Common myeloid progenitor, CD34-positive (primary cell): ENCODE results near the gene TRIM29. TPM values are rescaled to one million over a fixed set of nuclear protein-coding genes. Genes with fewer than 3 reads are reported as not detected.

Source experiments
- CTCF ChIA-PET: fragments of 350-600 bp; sonication (Branson Sonifier 250); formaldehyde crosslinking; loops from one replicate; lab custom pipeline; 2021; ENCODE audit warnings: antibody characterized with exemption; lab: Charles Lee
- POLR2A ChIA-PET: fragments of 350-600 bp; sonication (Branson Sonifier 250); formaldehyde crosslinking; loops from one replicate; lab custom pipeline; 2021; ENCODE audit warnings: antibody characterized with exemption; lab: Charles Lee
- DNase-seq, 3 donors: peaks; one replicate each; pipeline versions ENCODE4 v3.0.0 to v3.0.0-alpha.2; 2013
- H3K27ac ChIP-seq, 2 experiments: 1 replicate in 1 of 2; 2 replicates in 1 of 2; pipeline ENCODE4 v1.7.0; 2013; ENCODE audit warnings: inconsistent platforms in 2 of 2, low read length in 2 of 2, mild to moderate bottlenecking in 2 of 2, low read depth in 1 of 2, moderate library complexity in 1 of 2; ENCODE audit not compliant: severe bottlenecking in 2 of 2, insufficient read depth in 1 of 2, poor library complexity in 1 of 2
- H3K27me3 ChIP-seq, 5 experiments: replicated peaks in 2 of 5; 1 replicate in 3 of 5; 2 replicates in 2 of 5; pipeline versions ENCODE4 v1.6.1 to v1.7.0; 2013; ENCODE audit warnings: low read length in 4 of 5, mild to moderate bottlenecking in 2 of 5, moderate library complexity in 2 of 5, inconsistent platforms in 1 of 5; ENCODE audit not compliant: insufficient read depth in 5 of 5, control insufficient read depth in 4 of 5
- H3K36me3 ChIP-seq, 4 experiments: 1 replicate in 2 of 4; 2 replicates in 2 of 4; pipeline versions ENCODE4 v1.6.1 to v1.7.0; 2013; ENCODE audit warnings: low read length in 3 of 4, control low read depth in 1 of 4, mild to moderate bottlenecking in 1 of 4; ENCODE audit not compliant: control insufficient read depth in 4 of 4, insufficient read depth in 4 of 4
- H3K4me1 ChIP-seq, 4 experiments: 1 replicate in 3 of 4; 2 replicates in 1 of 4; pipeline versions ENCODE4 v1.6.1 to v1.7.1; 2013; ENCODE audit warnings: low read length in 3 of 4, mild to moderate bottlenecking in 3 of 4, control low read depth in 1 of 4, inconsistent platforms in 1 of 4, moderate library complexity in 1 of 4; ENCODE audit not compliant: control insufficient read depth in 4 of 4, insufficient read depth in 4 of 4; ENCODE audit errors: control extremely low read depth in 1 of 4
- H3K4me3 ChIP-seq, 7 experiments: 1 replicate in 4 of 7; 2 replicates in 3 of 7; pipeline versions ENCODE4 v1.5.1 to v1.7.0; 2013; ENCODE audit warnings: mild to moderate bottlenecking in 7 of 7, low read length in 6 of 7, moderate library complexity in 6 of 7, inconsistent platforms in 2 of 7, low read depth in 2 of 7, control low read depth in 1 of 7; ENCODE audit not compliant: insufficient read depth in 4 of 7, control insufficient read depth in 1 of 7; ENCODE audit errors: extremely low read depth in 1 of 7
- H3K9me3 ChIP-seq, 5 experiments: 1 replicate in 4 of 5; 2 replicates in 1 of 5; pipeline versions ENCODE4 v1.6.1 to v1.7.1; 2013; ENCODE audit warnings: low read length in 4 of 5, mild to moderate bottlenecking in 2 of 5, inconsistent platforms in 1 of 5, low read depth in 1 of 5, moderate library complexity in 1 of 5; ENCODE audit not compliant: control insufficient read depth in 4 of 5, insufficient read depth in 2 of 5; ENCODE audit errors: control extremely low read depth in 1 of 5
- WGBS: methylation state at CpG from one replicate; pipeline ENCODE4 v1.1.5; 2013; ENCODE audit not compliant: insufficient coverage; 5-methylcytosine and 5-hydroxymethylcytosine counted together
- polyA plus RNA-seq: library from polyadenylated mRNA; unstranded; fragments of 120-200 nt; gene quantifications from one replicate; pipeline ENCODE4 v1.2.1, GENCODE V29; 2013

Gene TRIM29, protein sequence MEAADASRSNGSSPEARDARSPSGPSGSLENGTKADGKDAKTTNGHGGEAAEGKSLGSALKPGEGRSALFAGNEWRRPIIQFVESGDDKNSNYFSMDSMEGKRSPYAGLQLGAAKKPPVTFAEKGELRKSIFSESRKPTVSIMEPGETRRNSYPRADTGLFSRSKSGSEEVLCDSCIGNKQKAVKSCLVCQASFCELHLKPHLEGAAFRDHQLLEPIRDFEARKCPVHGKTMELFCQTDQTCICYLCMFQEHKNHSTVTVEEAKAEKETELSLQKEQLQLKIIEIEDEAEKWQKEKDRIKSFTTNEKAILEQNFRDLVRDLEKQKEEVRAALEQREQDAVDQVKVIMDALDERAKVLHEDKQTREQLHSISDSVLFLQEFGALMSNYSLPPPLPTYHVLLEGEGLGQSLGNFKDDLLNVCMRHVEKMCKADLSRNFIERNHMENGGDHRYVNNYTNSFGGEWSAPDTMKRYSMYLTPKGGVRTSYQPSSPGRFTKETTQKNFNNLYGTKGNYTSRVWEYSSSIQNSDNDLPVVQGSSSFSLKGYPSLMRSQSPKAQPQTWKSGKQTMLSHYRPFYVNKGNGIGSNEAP
- polyA plus RNA-seq: 0.15 TPM

GRCh38 chr11:120137611-120138521, at the start of gene TRIM29:
TRIM29 (minus strand) TSS chr11:120138113; CDS start chr11:120138031, 82 bp downstream.
- Histone ChIP-seq H3K27ac (no peak within 1 kb of the TSS), H3K9me3 (no peaks in the 10 kb centered on the region), H3K27me3 (peaks cover 0 to 10% (median 4%) of the 10 kb centered on the region in 5 experiments), H3K36me3 (no peaks in the 10 kb centered on the region), H3K4me1 (no peaks in the 10 kb centered on the region), H3K4me3 (no peak within 1 kb of the TSS)
- ChIA-PET POLR2A (no interaction called here), CTCF (no interaction called here)
- no peak for DNase-seq
- WGBS: 89% methylated on average over 27 of the region's 41 CpGs

DNA sequence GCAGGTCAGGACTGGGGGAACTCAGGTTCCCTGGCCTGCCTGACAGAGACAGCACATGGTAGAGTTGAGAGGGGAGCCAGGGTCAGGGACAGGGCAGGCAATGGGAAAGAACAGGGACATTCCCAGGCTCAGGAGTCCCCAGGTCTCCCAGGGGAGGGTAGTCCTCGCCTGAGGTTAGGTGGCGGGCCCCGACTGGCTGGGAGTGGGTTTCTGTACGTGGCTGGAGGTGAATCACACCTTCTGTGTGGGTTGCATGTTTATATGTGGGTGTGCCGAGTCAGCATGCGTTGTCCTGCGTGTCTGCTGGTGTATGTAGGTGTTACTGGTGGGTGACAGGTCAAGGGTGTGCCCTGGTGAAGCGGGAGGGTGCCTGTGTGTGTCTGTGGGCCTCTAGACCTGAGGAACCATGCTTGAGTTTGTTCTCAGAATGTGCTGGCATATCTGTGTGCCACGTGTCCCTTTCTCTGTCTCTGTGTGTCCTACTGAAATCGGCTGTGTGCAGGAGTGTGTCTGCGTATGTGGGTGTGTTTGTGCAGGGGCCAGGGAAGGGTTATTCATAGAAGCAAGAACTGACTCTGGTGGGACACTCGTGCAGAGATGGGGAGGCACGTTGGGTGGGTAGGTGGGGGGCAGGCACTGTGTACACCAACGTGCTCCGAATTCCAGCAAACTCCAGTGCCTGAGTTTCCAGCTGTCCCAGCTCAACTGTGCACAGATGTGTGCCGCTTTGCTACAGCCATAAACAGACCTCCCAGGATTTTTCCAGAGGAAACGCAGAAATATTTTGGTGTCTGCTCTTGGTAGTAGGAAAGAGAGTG, 49.1 kb upstream of the TRIM29 start:
- Histone ChIP-seq H3K27me3 (peaks cover 0 to 3% (median 0%) of the 10 kb centered on the region in 5 experiments), H3K4me3 (no peak overlapping the region), H3K9me3 (no peaks in the 10 kb centered on the region), H3K36me3 (no peaks in the 10 kb centered on the region), H3K27ac (no peak overlapping the region), H3K4me1 (peaks cover 0 to 7% (median 0%) of the 10 kb centered on the region in 4 experiments)
- 96% methylated on average over 12 of the region's 17 CpGs for WGBS
- no peak for DNase-seq
- POLR2A ChIA-PET: interaction anchor here (0.7 kb wide), 1 partner anchor 767 kb away, joined by 3 read pairs; no protein-coding TSS in a partner anchor
- CTCF ChIA-PET: interaction anchor here (0.6 to 1.6 kb wide), 5 partner anchors 9 to 116 kb away, joined by 3 to 4 read pairs (median 3); no protein-coding TSS in a partner anchor

DNA sequence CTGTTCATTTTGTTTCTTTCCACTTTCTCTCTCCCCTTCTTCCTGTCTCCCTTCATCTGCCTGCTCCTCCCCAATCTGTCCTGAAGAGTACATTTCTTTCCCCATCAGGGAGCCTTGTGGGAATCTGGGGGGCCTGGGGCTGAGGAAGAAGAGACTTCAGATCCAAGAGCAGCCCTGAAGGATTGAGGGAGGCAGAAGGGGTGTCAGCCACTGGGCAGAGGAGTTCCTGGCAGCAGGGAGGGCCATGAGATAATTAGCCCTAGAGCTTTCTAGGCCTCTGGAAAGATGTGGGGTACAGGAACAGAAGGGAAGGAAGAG, 48.5 kb upstream of the TRIM29 start:
- H3K4me1 ChIP-seq: peaks cover 0 to 7% (median 0%) of the 10 kb centered on the region in 4 experiments
- peaks cover 0 to 3% (median 0%) of the 10 kb centered on the region in 5 experiments for H3K27me3 ChIP-seq
- no peak overlapping the region for H3K27ac ChIP-seq
- CTCF ChIA-PET: interaction anchor here (1.3 to 1.6 kb wide), 3 partner anchors 11 to 116 kb away, joined by 3 to 4 read pairs (median 3); no protein-coding TSS in a partner anchor
- no peaks in the 10 kb centered on the region for H3K9me3 ChIP-seq
- no peak for DNase-seq
- no peaks in the 10 kb centered on the region for H3K36me3 ChIP-seq
- H3K4me3 ChIP-seq: no peak overlapping the region
- POLR2A ChIA-PET: no interaction called here

DNA sequence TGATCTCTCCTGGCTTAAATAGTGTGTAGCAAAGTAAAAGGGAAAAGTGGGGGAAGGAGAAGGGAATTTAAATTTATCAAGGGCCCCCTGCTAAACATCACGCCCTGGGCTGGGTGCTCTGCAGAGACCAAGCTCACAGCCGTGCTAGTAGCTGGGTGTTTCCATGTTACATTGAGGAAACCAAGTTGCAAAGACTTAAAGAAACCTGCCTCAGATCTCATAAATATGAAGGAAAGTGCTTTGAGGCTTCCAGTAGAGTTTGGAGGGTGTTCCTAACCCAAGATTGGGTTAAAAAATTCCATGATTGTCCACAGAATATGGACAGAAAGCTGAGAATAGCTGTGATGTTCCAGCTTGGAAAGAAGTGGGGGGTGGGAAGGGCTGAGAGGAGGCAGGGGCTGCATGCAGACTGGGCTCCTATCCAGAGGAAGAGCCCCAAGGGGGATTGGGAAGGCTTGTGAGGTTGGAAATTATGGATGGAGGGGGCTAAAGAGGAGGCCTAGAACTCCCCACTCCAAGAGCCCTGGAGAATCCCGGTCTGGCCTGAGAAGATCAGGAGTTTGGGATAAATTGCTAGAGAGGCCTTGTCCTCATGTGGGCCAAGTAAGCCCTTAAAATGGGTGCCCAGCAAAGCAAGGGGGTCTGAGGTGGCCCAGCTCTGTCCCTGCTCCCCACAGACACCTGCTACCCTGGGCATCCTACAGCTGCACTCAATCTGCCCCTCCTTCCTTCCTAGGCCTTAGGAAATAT, 48.0 kb upstream of the TRIM29 start:
- Histone ChIP-seq H3K9me3 (no peaks in the 10 kb centered on the region), H3K27me3 (peaks cover 0 to 3% (median 0%) of the 10 kb centered on the region in 5 experiments), H3K4me1 (peaks cover 0 to 11% (median 0%) of the 10 kb centered on the region in 4 experiments), H3K36me3 (no peaks in the 10 kb centered on the region), H3K27ac (no peak overlapping the region), H3K4me3 (no peak overlapping the region)
- ChIA-PET CTCF (interaction anchor here (1.3 to 2.9 kb wide), 4 partner anchors 8 to 117 kb away, joined by 3 to 12 read pairs (median 4); no protein-coding TSS in a partner anchor), POLR2A (no interaction called here)
- DNase-seq: no peak
- WGBS: 92% methylated on average over 2 of the region's 3 CpGs

- POLR2A ChIA-PET: no interaction called here
- Histone ChIP-seq H3K4me1 (peaks cover 0 to 18% (median 2%) of the 10 kb centered on the region in 4 experiments), H3K27me3 (peaks cover 0 to 3% (median 0%) of the 10 kb centered on the region in 5 experiments), H3K9me3 (no peaks in the 10 kb centered on the region), H3K4me3 (no peak overlapping the region), H3K36me3 (no peaks in the 10 kb centered on the region), H3K27ac (no peak overlapping the region)
- DNase-seq: no peak
- CTCF ChIA-PET: interaction anchor here (1.3 to 2.9 kb wide), 3 partner anchors 9 to 39 kb away, joined by 3 to 12 read pairs (median 4); no protein-coding TSS in a partner anchor
- WGBS: 81% methylated on average over 4 of the region's 7 CpGs
Observed at GRCh38 chr11:120184946-120185705, 47.2 kb upstream of the TRIM29 start.
